Kidney (tissue), 14 donors: Measurements from ENCODE around the gene MYL12B. TPM values are rescaled to one million over a fixed set of nuclear protein-coding genes. Genes with fewer than 3 reads are reported as not detected.

Experiments used
- DNase-seq, 5 donors: peaks; one replicate each; pipeline ENCODE4 v3.0.0-alpha.2; 2013 to 2020
- FAIRE-seq: peaks from 2 replicates; lab custom pipeline; 2012; peaks lifted over from hg19 to GRCh38; lab: Jason Lieb, UNC
- H3K27ac ChIP-seq, 2 donors: one replicate each; pipeline ENCODE4 v1.7.0; 2013; ENCODE audit warnings: low read depth in 2 of 2, low read length in 2 of 2, inconsistent platforms in 1 of 2
- H3K27me3 ChIP-seq: one replicate; pipeline ENCODE4 v1.7.1; 2013; ENCODE audit warnings: low read length, inconsistent platforms; ENCODE audit not compliant: control insufficient read depth, insufficient read depth
- H3K36me3 ChIP-seq, 3 donors: one replicate each; pipeline versions ENCODE4 v1.7.0 to v1.7.1; 2013; ENCODE audit warnings: low read length in 3 of 3, control low read depth in 1 of 3, inconsistent platforms in 1 of 3; ENCODE audit not compliant: insufficient read depth in 3 of 3, control insufficient read depth in 2 of 3
- H3K4me1 ChIP-seq, 3 donors: one replicate each; pipeline versions ENCODE4 v1.7.0 to v1.7.1; 2013; ENCODE audit warnings: low read length in 3 of 3, inconsistent platforms in 1 of 3, low read depth in 1 of 3; ENCODE audit not compliant: control insufficient read depth in 2 of 3, insufficient read depth in 2 of 3
- H3K4me3 ChIP-seq, 3 donors: one replicate each; pipeline versions ENCODE4 v1.7.0 to v1.8.1; 2013; ENCODE audit warnings: low read length in 3 of 3, control low read depth in 1 of 3, inconsistent platforms in 1 of 3
- H3K9ac ChIP-seq, 3 donors: one replicate each; pipeline versions ENCODE4 v1.7.0 to v1.7.1; 2013; ENCODE audit warnings: low read length in 3 of 3, control low read depth in 1 of 3, inconsistent platforms in 1 of 3
- H3K9me3 ChIP-seq, 3 donors: one replicate each; pipeline versions ENCODE4 v1.7.0 to v1.7.1; 2013; ENCODE audit warnings: low read length in 3 of 3, control low read depth in 1 of 3, inconsistent platforms in 1 of 3; ENCODE audit not compliant: control insufficient read depth in 2 of 3, insufficient read depth in 1 of 3
- intact Hi-C: fragments of 100-400 bp; cut with DNase I; formaldehyde crosslinking; loops from one replicate; pipeline ENCODE4 v1.11.1; 2022
- polyA plus RNA-seq: library from polyadenylated mRNA; stranded (reverse); fragments of 350-450 nt; fragmentation: Illumina TruSeq; extraction: RNeasy Lipid Tissue Mini Kit (QIAGEN cat#74804); gene quantifications from one replicate; pipeline ENCODE4 v1.2.3, GENCODE V29; 2014; ENCODE audit warnings: low read depth, low replicate concordance; ENCODE audit not compliant: insufficient read depth
- total RNA-seq: library from RNA; stranded (reverse); fragmentation: NEBNext Ultra II Directional; extraction: Animal tissue kit (Norgen Biotek cat#: 25700); gene quantifications from one replicate; pipeline ENCODE4 v1.2.1, GENCODE V29; 2021
- TF ChIP-seq, protein P1 (sequence below): IDR thresholded peaks from 3 replicates; pipeline ENCODE4 v1.5.1; 2012; ENCODE audit warnings: mild to moderate bottlenecking, moderate library complexity, borderline replicate concordance; ENCODE audit not compliant: insufficient read depth; ENCODE audit errors: extremely low read depth
- donor health status: control.
- donor health status: control.
- donor health status: control.
- donor health status: control.
- donor health status: control.
- donor health status: DM: yes; HTN: yes; CAD: no.
- donor health status: Normal renal cell carcinoma (clear cell type).

The MYL12B gene
- total and polyA plus RNA-seq, 2 donors from 2014 or later, result 448 to 884 TPM

- H3K27me3 ChIP-seq, result no peaks in the 10 kb centered on the region
- DNase-seq (no peak), FAIRE-seq (no peak)
- no peaks in the 10 kb centered on the region for H3K4me1 ChIP-seq
- no peaks in the 10 kb centered on the region for H3K9me3 ChIP-seq
- no peak overlapping the region for H3K27ac ChIP-seq
- no peak overlapping the region for H3K4me3 ChIP-seq
- H3K9ac ChIP-seq, result no peak overlapping the region
- TF ChIP-seq, protein P1, sequence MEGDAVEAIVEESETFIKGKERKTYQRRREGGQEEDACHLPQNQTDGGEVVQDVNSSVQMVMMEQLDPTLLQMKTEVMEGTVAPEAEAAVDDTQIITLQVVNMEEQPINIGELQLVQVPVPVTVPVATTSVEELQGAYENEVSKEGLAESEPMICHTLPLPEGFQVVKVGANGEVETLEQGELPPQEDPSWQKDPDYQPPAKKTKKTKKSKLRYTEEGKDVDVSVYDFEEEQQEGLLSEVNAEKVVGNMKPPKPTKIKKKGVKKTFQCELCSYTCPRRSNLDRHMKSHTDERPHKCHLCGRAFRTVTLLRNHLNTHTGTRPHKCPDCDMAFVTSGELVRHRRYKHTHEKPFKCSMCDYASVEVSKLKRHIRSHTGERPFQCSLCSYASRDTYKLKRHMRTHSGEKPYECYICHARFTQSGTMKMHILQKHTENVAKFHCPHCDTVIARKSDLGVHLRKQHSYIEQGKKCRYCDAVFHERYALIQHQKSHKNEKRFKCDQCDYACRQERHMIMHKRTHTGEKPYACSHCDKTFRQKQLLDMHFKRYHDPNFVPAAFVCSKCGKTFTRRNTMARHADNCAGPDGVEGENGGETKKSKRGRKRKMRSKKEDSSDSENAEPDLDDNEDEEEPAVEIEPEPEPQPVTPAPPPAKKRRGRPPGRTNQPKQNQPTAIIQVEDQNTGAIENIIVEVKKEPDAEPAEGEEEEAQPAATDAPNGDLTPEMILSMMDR, result no peak
- intact Hi-C loops, result no loop called here
- H3K36me3 ChIP-seq, result no peaks in the 10 kb centered on the region
Observed at GRCh38 chr18:3321133-3321812, 59.3 kb downstream of the MYL12B start.

GRCh38 chr18:3323900-3324299, 62.0 kb downstream of the MYL12B start:
- FAIRE-seq, result no peak
- H3K36me3 ChIP-seq, result no peaks in the 10 kb centered on the region
- H3K27me3 ChIP-seq, result no peaks in the 10 kb centered on the region
- DNase-seq, result no peak
- H3K9ac ChIP-seq, result no peak overlapping the region
- no peak overlapping the region for H3K4me3 ChIP-seq
- no peaks in the 10 kb centered on the region for H3K9me3 ChIP-seq
- H3K27ac ChIP-seq, result no peak overlapping the region
- H3K4me1 ChIP-seq, result no peaks in the 10 kb centered on the region
- intact Hi-C loops, result no loop called here
- TF ChIP-seq, protein P1, result no peak

Other genes starting within 250 kb of the MYL12B start
- 52.3 TPM for gene LPIN2, start 249.0 kb upstream of the MYL12B start, total RNA-seq
- 14.3 TPM for gene LPIN2, start 249.0 kb upstream of the MYL12B start, polyA plus RNA-seq
- gene MYOM1, start 42.2 kb upstream of the MYL12B start, total RNA-seq, result 6.8 TPM
- gene MYOM1, start 42.2 kb upstream of the MYL12B start, polyA plus RNA-seq, result 2.1 TPM
- gene MYL12A, start 14.3 kb upstream of the MYL12B start, total RNA-seq, result 450 TPM
- 442 TPM for gene MYL12A, start 14.3 kb upstream of the MYL12B start, polyA plus RNA-seq
- 93.8 TPM for gene TGIF1, start 188.0 kb downstream of the MYL12B start, total RNA-seq
- gene TGIF1, start 188.0 kb downstream of the MYL12B start, polyA plus RNA-seq, result 38.5 TPM